C4-2B (cell line): Measurements from ENCODE around the gene AGO4.

ENCODE experiments used
- ZFX ChIP-seq: fragments of 450-650 bp; IDR thresholded peaks from 2 replicates; pipeline ENCODE4 v1.6.1; 2017
- TF ChIP-seq, protein P1 (sequence below): fragments of 450-650 bp; conservative IDR thresholded peaks from 2 replicates; pipeline ENCODE4 v1.5.1; 2017; ENCODE audit warnings: mild to moderate bottlenecking

DNA sequence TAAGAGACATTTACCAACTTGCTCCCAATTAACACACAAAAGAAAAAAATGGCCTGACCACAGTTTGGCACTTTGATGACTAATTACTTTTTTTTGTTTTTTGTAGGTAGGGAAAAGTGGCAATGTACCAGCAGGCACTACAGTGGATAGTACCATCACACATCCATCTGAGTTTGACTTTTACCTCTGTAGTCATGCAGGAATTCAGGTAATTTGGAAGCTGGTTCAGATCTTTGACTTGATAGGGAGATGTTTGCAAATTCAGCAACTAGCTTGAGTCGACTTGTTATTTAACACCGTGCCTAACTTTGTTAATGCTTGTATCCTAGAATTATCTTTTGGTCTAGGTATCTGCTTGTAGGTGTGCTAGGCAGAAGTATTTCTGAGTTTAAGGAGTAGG, 42.2 kb downstream of the AGO4 start:
- TF ChIP-seq, protein P1, sequence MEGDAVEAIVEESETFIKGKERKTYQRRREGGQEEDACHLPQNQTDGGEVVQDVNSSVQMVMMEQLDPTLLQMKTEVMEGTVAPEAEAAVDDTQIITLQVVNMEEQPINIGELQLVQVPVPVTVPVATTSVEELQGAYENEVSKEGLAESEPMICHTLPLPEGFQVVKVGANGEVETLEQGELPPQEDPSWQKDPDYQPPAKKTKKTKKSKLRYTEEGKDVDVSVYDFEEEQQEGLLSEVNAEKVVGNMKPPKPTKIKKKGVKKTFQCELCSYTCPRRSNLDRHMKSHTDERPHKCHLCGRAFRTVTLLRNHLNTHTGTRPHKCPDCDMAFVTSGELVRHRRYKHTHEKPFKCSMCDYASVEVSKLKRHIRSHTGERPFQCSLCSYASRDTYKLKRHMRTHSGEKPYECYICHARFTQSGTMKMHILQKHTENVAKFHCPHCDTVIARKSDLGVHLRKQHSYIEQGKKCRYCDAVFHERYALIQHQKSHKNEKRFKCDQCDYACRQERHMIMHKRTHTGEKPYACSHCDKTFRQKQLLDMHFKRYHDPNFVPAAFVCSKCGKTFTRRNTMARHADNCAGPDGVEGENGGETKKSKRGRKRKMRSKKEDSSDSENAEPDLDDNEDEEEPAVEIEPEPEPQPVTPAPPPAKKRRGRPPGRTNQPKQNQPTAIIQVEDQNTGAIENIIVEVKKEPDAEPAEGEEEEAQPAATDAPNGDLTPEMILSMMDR: no peak
- no peak for TF ChIP-seq ZFX
